ENCODE data around the gene LEMD3.

DNA sequence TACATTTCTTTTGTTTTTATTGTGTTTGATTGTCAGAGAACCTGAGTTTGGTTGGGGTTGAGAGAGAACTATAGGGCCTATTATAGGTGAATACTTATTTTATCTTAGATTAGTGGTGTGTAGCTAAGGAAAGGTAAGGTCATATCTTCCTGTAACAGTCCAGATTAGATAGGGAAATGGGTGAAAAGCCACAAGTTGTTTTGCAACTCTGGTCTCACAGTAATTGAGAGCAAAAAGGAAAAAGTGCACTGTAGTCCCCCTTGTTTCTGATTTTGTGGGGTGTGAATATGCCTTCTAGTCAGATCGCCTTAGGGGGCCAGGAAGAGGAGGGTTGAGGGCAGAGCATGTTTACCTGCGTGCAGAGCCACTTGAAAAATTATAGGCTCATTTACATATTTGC is 118.0 kb downstream of the LEMD3 start:
- TF ChIP-seq, protein P1, sequence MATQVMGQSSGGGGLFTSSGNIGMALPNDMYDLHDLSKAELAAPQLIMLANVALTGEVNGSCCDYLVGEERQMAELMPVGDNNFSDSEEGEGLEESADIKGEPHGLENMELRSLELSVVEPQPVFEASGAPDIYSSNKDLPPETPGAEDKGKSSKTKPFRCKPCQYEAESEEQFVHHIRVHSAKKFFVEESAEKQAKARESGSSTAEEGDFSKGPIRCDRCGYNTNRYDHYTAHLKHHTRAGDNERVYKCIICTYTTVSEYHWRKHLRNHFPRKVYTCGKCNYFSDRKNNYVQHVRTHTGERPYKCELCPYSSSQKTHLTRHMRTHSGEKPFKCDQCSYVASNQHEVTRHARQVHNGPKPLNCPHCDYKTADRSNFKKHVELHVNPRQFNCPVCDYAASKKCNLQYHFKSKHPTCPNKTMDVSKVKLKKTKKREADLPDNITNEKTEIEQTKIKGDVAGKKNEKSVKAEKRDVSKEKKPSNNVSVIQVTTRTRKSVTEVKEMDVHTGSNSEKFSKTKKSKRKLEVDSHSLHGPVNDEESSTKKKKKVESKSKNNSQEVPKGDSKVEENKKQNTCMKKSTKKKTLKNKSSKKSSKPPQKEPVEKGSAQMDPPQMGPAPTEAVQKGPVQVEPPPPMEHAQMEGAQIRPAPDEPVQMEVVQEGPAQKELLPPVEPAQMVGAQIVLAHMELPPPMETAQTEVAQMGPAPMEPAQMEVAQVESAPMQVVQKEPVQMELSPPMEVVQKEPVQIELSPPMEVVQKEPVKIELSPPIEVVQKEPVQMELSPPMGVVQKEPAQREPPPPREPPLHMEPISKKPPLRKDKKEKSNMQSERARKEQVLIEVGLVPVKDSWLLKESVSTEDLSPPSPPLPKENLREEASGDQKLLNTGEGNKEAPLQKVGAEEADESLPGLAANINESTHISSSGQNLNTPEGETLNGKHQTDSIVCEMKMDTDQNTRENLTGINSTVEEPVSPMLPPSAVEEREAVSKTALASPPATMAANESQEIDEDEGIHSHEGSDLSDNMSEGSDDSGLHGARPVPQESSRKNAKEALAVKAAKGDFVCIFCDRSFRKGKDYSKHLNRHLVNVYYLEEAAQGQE (IDR thresholded peaks at IDR 0.05; ENCODE audit: insufficient read depth in 1 of 2, low read depth in 2 of 2, low read length in 2 of 2): no peak
- TF ChIP-seq FOXP2 (optimal IDR thresholded peaks at IDR 0.05; ENCODE audit: borderline replicate concordance, extremely low read depth, extremely low read length, insufficient read depth) (no peak), POLR2AphosphoS5 (IDR thresholded peaks at IDR 0.05; ENCODE audit: low read depth, low read length) (no peak)
